ENCODE measurements around the gene RAB9A.

GRCh38 chrX:13752646-13753045 lies 63.7 kb downstream of the RAB9A start:
- no peak for TF ChIP-seq CTCF (IDR thresholded peaks at IDR 0.05)
- TF ChIP-seq POLR2A (IDR thresholded peaks at IDR 0.05) = no peak

Data from lower leg skin (tissue), 3 donors.